Umbilical cord (tissue), 2 donors: ENCODE results near the gene PEF1. TPM values are rescaled to one million over a fixed set of nuclear protein-coding genes. Genes with fewer than 3 reads are reported as not detected.

Experiments used
- DNase-seq: peaks from one replicate; pipeline ENCODE4 v3.0.0-alpha.2; 2015; ENCODE audit warnings: low spot score
- total RNA-seq: library from RNA; depleted of rRNA; stranded (reverse); fragments of >200 nt; gene quantifications from one replicate; pipeline ENCODE4 v1.2.3, GENCODE V29; 2014; ENCODE audit warnings: low replicate concordance; ENCODE audit not compliant: insufficient read depth

The PEF1 gene
- total RNA-seq, 1 donor from 2014 or later = 57.3 TPM

DNA sequence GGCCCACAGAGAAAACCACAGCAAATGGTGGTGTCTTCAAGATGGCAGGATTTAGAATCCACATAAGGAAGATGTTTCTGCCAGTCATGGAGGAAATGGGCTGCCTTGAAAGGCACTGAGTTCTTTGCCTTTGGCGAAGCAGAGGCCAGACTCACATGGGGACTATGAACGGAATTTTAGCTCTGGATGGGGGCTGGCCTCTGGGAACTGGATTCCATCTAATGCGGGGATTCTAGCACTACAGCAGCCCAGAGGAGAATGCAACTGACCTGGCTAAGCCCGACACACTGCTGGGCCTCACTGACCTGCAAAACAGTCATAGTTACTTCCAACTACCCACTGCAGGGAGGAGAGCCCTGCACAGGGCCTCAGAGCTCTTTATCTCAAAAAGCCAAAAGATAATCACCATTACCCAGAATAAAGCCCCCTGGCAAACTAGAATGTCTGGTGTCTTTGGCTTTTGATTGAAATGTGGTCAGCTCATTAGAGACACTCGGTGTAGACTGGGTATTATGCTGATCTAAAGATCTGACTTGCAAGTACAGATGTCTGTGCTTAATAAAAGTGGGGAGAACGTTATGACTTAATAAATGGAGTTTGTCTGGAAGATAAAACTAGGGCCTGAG is 15.6 kb downstream of the PEF1 start:
- peak; percentile 92 for DNase-seq

DNA sequence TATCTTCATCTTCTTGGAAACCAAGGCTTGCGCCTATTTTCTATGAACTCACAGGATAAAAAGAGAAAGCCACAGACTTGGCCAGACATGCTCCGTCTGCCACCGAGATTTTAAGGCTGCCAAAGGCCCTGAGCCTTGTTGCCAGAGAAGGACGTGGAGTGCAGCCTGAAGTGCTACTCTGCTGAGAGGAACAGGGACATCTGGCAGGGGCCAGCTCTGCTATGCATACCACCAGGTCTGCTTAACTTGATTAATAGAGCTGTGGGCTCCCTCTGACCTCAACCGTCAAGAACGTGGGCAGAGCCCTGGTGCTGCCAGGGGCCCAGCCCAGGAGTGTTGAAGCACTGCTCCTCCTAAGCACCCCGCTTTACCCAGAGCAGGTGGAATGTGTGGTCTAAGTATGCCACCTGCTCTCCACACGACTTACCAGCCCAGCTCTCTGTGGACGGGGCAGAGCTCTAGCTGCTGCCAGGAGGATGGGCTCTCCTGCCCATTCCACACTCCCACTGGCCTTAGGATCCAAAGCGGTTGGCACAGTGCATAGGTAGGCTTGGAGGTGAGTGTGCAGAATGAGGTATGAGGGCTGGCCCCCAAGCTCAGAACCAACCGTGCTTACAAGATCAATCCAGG is 16.6 kb downstream of the PEF1 start:
- peak; percentile 63 for DNase-seq

DNA sequence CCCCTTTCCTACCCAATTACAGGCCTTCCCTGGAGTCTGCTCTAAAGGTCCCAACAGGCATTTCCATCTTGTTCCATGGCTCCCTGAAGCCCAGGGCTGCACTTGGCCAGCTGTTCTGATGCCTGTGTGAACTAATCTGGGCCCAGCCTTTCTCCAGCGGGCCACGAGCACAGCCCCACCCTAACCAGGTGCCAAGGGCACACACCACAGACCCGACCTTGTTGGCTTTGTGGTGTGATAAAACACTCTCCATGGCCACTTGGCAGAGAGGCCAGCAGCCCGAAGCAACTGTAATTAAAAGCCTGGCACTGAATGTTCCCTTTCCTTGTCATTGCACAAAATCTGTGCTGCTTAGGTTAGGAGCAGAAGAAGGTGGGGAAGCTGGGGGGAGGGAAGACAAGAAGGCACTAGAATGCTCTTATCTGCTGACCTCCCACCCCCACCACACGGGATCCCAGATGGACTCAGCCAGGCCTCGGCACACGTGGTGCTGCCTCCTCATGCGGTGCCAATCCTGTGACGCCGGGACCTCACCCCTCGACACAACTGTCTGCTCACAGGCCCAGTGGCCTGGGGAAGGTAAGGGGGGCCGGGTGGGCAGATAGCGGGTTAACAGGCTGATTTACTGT is 17.3 kb downstream of the PEF1 start:
- DNase-seq = no peak

DNA sequence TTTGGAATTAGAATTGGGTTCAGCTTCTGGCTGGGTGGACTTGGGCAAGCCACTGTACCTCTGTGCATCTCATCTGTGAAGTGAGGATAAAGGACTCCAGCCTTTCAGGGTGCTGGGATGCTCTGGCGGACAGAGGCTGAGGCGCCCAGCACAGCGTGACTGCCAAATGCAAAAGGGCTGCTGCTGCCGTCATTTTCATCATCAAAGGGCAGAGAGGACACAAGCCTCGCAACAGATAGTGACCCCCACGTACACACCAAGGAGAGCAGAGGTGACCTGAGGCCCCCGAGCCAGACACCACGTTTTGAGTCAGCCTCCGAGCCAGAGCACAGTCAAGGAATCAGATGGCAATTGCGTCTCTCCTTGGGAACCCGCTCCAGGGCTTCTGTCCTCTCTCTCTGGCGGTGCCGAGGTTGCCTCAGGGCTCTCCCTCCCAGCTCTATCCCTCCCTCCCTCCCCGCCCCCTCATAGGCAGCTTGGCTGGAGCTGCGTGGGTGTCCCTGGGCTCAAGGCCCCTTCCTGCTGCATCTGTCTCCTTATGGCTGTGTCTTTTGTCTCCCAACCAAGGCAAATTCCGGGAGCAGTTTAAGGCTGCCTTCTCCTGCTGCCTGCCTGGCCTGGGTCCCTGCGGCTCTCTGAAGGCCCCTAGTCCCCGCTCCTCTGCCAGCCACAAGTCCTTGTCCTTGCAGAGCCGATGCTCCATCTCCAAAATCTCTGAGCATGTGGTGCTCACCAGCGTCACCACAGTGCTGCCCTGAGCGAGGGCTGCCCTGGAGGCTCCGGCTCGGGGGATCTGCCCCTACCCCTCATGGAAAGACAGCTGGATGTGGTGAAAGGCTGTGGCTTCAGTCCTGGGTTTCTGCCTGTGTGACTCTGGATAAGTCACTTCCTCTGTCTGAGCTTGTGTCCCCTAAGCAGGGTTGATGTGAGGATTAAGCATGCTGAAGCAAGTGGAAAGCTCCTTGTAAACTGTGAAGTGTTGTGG is 18.2 kb downstream of the PEF1 start:
- DNase-seq = peak; percentile 43

DNA sequence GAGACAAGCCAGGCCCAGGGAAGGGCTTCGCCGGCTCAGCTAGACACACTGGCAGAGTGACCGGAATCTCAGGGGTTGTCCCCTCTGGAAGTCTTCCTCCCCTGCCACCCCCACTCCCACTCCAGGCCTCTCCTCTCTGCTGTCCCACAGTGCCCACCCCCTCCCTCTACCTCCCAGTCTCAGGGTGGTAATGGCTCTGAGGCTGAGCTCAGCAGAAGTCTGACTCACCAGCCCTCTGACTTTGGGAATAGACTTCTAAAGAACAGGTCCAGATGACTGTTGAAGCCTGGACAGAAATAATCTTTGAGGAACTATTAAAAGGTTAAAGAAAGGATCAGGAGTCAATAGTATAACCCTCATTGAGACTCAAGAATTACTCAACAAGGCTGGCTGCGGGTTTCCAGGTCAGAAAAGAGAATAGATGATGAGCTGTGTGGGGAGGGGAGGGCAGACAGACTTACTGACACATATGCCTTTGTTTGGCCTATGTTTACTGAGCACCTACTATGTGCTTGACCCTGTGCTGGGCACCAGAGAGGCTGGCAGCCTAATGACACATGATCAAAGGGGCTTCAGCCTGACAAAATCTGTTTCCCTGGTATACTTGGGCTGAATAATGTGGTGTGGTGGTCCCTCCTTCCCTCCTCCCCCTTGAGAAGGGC is 19.0 kb downstream of the PEF1 start:
- peak; percentile 73 for DNase-seq

DNA sequence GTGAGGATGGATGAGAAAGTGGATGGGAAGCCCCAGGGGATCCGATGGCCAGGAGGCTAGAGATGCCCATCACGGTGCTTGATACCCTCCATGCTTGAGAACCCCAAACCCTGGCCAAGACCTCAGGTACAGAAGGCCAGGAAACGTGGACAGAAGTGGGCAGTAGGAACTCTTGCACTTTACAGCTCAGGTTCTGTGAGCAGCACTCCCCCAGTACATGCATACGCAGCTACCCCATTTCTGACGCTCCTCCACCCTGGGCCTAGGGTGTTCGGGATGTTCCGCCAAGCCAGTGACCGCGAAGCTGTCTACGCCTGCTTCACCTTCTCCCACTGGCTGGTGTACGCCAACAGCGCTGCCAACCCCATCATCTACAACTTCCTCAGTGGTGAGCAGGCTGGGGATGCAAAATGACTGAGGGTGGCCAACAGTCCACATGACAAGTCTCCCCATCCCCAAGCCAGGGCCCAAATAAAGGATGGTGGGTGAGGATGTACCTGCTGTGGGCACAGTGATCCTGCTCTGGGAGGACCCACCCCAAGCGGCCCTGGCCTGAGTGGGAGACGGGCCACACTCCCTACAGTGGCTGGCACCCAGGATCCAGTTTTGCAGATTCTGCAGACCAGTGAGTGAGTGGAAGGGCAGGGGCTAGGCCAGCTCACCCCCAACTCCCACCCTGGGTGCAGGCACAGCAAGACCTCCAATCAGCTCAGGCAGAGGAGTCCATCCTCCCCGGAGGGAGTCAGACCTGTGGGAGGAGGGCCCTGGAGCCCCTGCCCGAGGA is 19.8 kb downstream of the PEF1 start:
- DNase-seq = no peak

DNA sequence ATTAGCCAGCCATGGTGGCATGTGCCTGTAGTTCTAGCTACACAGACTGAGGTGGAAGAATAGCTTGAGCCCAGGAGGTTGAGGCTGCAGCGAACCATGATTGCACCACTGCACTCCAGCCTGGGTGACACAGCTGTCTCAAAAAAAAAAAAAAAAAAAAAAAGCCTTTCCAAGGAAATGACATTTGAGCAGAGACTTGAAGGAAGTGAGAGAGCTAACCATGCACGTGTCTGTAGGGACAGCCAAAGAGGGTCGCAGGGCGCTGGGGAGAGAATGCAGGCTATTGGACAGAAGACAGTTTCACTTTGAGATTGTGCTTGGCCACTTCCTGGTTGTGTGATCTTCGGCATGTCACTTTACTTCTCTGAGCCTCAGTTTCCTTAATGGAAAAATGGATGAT is 20.4 kb downstream of the PEF1 start:
- no peak for DNase-seq

DNA sequence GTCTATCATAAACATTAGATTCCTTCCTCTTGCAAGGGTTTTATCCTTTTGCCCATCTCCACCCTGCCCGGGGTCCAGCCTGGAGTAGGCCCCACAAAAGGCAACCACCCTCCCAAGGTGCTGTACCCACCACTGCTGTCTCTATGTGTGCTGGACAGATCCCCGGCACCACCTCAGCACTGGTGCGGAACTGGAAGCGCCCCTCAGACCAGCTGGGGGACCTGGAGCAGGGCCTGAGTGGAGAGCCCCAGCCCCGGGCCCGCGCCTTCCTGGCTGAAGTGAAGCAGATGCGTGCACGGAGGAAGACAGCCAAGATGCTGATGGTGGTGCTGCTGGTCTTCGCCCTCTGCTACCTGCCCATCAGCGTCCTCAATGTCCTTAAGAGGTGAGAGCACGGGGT is 21.3 kb downstream of the PEF1 start:
- DNase-seq = no peak

DNA sequence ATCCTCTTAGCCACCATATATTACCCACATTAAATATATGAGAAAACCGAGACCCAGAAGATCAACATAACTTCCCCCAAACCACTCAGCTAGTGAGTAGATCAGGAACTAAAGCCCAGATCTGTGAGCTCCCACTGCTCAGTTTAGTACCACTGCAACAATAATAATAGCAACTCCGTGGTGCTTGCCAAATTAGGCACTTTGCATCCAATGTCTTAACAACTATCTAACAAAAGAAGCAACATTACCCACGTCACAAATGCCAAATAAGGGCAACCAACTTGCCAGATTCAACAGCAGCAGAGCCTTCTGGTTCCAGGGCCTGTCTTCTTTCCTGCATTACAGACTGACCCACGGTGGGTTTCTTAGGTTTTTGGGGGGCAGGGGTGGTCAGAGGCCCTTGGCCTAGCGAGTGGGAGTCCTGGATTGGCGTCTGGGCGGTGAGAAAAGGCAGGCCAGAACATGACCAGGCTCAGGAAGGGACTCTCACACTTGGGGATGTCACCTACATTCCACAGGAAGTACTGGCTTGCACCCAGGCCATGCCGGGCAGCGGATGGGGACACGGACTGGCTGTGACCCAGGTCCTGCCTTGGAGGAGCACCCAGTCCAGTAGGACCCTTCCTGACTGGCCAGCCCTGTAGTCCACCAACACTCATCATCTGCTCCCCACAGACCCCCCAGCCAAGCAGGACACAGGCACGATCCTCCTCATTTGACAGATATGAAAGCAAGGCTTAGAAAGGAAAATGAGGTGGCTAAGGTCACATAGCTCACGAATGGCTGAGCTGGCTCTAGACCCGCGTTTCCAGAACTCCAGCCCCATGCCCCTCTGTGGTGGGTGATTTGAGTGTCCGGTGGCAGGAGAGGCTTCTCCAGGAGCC is 22.6 kb downstream of the PEF1 start:
- no peak for DNase-seq

DNA sequence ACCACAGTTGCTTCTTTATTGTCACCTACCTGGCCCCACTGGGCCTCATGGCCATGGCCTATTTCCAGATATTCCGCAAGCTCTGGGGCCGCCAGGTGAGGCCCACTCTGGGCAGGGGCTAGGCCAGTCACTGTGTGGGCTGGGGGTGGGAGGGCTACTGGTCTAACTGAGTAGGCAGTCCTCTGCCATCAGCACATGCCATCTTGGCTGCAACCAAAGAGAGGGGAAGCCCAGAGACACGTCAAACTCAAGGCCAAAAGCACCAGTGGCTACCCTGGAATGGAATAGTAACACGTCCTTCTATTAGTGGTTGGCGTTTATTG is 23.2 kb downstream of the PEF1 start:
- no peak for DNase-seq

DNA sequence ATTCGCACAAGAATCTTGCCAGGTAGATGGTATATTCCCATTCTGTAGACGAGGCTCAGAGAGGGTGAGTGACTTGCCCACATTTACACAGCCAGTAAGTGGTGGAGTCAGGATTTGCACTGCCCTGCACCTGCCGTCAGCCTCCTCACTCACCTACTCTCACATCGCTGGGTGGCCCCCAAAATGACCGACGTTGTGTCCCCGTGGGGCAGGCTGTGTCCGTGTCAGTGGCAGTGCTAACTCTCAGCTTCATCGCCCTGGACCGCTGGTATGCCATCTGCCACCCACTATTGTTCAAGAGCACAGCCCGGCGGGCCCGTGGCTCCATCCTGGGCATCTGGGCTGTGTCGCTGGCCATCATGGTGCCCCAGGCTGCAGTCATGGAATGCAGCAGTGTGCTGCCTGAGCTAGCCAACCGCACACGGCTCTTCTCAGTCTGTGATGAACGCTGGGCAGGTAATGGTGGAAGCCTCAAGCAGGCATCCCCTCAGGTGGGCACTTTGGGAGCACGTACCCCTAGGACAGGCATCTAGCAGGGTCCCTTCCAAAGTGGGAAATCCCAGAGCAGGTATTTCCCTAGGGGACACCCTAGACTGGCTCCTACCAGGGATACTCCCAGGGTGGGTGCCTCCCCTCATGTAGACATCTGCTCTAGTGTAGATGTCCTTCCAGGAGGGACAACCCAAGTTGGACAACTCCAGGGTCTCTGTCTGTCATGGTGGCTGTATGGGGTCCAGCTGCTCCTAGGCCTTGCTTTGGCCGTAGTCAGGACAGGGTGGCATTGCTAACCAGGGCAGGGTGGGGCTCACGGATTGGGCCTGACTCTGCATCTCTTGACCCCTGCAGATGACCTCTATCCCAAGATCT is 23.8 kb downstream of the PEF1 start:
- no peak for DNase-seq

DNA sequence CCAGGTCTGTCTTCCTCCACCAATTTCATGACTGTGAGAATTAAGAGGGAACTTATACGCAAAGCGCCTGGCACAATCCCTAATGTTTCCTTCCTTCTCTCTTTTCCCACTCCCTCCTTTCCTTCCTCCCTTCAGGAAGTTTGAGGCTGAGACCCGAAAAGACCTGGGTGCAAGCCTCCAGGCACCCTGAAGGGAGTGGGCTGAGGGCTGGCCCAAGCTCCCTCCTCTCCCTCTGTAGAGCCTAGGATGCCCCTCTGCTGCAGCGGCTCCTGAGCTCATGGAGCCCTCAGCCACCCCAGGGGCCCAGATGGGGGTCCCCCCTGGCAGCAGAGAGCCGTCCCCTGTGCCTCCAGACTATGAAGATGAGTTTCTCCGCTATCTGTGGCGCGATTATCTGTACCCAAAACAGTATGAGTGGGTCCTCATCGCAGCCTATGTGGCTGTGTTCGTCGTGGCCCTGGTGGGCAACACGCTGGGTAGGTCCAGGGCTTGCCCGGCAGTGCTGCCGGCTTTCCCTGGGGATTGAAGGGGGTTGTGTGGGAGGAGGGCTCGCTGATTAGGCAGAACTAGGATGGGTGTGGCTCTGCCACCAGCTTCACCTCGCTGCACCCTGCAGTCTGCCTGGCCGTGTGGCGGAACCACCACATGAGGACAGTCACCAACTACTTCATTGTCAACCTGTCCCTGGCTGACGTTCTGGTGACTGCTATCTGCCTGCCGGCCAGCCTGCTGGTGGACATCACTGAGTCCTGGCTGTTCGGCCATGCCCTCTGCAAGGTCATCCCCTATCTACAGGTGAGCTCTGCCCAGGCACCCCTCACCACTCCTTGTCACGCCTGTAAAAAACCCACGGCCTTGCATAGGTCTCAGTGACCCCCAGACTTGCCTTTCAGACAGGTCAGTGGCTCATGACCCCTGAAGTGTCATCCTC is 25.5 kb downstream of the PEF1 start:
- no peak for DNase-seq

DNA sequence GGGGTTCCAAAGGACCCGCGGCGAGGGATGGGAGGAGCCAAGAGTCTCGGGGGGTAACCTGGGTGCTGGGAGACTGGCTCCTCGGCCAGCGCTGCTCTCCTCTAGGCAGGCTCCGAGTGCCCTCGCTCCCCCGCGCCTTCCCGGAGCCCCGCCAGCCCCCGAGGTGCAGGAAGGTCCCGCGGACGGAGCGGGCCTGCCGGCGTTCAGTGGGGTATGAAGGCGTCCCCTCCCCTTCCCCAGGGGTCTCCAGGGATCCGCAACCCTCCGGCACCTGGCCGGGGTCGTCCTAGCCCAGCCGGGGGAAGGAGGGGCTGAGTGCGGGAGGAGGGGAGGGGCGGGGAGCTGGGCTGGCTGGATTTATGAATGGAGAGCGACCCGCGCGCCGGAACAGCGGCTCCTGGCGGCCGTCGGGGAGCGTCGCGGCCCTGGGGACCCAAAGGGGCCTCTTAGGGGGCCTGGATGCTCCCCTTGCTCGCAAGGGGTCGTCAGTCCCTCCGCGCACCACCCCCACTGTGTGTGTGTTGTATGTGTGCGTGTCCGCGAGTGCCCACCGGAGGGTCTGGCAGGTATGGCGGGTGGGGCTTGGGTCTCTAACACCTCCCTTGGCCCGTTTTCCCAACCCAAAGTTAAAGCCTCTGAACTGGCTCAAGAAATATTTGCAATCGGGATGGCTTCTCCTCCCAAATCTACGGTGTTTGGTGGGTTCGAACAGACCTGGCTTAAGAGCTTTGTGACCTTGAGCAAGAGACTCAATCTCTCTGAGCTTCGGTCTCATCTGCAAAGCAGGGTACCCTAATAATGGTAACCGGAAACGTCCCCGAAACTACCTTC is 26.5 kb downstream of the PEF1 start:
- no peak for DNase-seq

DNA sequence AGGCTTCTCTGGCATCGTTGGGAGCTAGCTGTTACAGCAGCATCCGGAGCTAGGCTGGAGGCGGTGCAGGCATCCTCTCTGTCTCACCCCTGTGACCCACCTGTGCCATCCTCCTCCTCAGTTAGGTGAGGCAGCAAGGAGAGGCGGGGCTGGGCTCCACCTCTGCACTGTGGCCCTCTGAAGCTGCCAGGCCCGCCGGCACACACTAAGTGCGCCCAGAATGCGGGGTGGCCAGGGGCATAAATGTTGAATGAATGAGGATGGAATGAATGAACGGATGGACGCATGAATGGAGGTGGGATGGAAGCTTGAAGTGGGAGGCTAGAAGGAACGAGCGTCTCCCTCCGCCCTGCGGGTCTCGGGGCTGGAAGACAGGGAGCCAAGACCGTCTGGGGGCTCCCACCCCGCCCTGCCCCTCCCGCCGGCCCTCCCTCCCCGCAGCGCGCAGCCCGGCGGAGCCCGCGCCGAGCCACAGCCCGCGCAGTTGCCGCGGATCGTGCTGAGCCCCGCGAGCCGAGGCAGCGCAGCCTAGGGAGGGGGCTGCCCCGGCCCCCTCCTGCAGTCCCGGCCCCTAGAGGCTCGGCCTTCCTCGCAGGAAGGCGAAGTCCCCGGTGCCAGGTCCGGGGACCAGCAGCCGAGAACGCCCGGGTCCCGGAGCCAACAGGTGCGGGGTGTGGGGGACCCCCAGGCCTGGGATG is 27.3 kb downstream of the PEF1 start, which contains the start of gene HCRTR1:
HCRTR1 (plus strand) TSS at position 472 of the 698 bp plus-strand sequence. CDS start 1,504 bp downstream, outside the sequence.
- no peak for DNase-seq

DNA sequence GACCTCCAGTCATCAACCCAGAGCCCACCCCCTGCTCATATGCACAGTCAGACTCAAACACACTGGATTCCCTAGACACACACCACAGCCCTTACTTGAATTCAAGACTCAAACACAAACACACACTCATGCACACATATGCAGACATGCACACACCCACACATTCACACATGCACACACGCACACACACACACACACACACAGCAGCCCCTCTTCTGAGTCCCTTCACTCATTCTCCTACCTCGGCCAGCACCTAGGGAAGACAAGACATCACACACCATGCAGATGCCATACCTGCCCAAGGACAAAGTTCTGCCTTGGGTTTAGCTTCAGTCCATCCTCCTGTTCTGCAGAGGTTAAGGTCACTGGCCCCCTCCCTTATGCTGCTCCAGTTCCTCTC is 28.7 kb downstream of the PEF1 start:
- DNase-seq = no peak

DNA sequence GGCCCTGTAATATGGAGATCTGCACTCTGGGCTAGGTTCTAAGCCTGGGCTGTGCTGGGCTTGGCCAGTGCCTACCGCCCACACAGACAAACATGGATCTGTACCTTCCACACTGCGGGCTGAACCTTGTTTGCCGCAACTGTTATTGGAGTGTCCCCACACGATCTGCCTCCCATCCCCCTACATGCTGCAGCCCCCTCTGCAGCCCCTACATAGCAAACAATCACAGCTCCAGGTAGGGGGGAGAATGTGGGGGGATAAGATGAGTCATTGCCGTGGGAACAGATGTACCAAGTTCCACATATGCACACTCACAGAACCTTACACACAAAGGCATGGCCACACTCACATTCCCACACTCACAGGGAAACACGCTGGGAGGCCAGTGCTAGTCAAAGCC is 29.3 kb downstream of the PEF1 start:
- no peak for DNase-seq
